Caco-2 (cell line): ENCODE measurements around the gene PEDS1. TPM values are rescaled to one million over a fixed set of nuclear protein-coding genes. Genes with fewer than 3 reads are reported as not detected.

Source experiments
- BruUV-seq: library from RNA; stranded (reverse); fragments of 400-500 nt; replicated peaks from 2 replicates; lab custom pipeline; 2021; lab: Mats Ljungman, UMichigan
- CTCF ChIA-PET: fragments of 300-600 bp; sonication (Branson Sonifier 250); formaldehyde crosslinking; loops from one replicate; lab custom pipeline; 2022; ENCODE audit warnings: antibody characterized with exemption; lab: Charles Lee
- POLR2A ChIA-PET: fragments of 300-600 bp; sonication (Branson Sonifier 250); formaldehyde crosslinking; loops from one replicate; lab custom pipeline; 2022; ENCODE audit warnings: antibody characterized with exemption; lab: Charles Lee
- DNase-seq, 2 experiments: peaks; one replicate each; pipeline versions ENCODE4 v3.0.0 to v3.0.0-alpha.2; 2020 to 2022
- H3K27me3 ChIP-seq: replicated peaks from 2 replicates; pipeline ENCODE4 v1.6.0; 2011; ENCODE audit warnings: low read length; ENCODE audit not compliant: control insufficient read depth, insufficient read depth
- H3K36me3 ChIP-seq: 2 replicates; pipeline ENCODE4 v1.5.1; 2011; ENCODE audit warnings: low read length; ENCODE audit not compliant: control insufficient read depth, insufficient read depth
- H3K4me1 ChIP-seq: fragments of 250-450 bp; sonication (Bioruptor Pico); 2 replicates; pipeline ENCODE4 v1.5.1; 2020; ENCODE audit warnings: mild to moderate bottlenecking
- H3K4me3 ChIP-seq: 2 replicates; pipeline ENCODE4 v1.5.1; 2011; ENCODE audit warnings: low read depth, mild to moderate bottlenecking, control low read depth, low read length
- H3K9me3 ChIP-seq: fragments of 250-450 bp; sonication (Bioruptor Pico); 2 replicates; pipeline ENCODE4 v1.5.1; 2020; ENCODE audit warnings: mild to moderate bottlenecking, moderate library complexity
- H3K27ac Mint-ChIP-seq: one replicate; pipeline ENCODE4 v1.8.0; 2022; ENCODE audit warnings: mixed read lengths; ENCODE audit not compliant: unreplicated experiment
- H3K27me3 Mint-ChIP-seq: one replicate; pipeline ENCODE4 v1.8.0; 2022; ENCODE audit warnings: mixed read lengths; ENCODE audit not compliant: insufficient read depth, unreplicated experiment
- H3K36me3 Mint-ChIP-seq: one replicate; pipeline ENCODE4 v1.8.0; 2022; ENCODE audit warnings: mild to moderate bottlenecking, mixed read lengths; ENCODE audit not compliant: insufficient read depth, unreplicated experiment
- H3K4me1 Mint-ChIP-seq: one replicate; pipeline ENCODE4 v1.8.0; 2022; ENCODE audit warnings: low read depth, mixed read lengths; ENCODE audit not compliant: unreplicated experiment
- H3K4me3 Mint-ChIP-seq: one replicate; pipeline ENCODE4 v1.8.0; 2022; ENCODE audit warnings: mild to moderate bottlenecking, moderate library complexity, mixed read lengths; ENCODE audit not compliant: unreplicated experiment
- H3K9me3 Mint-ChIP-seq: one replicate; pipeline ENCODE4 v1.8.0; 2022; ENCODE audit warnings: mixed read lengths; ENCODE audit not compliant: unreplicated experiment
- intact Hi-C: fragments of 100-400 bp; cut with micrococcal nuclease; formaldehyde crosslinking; loops from one replicate; pipeline ENCODE4 v1.10.0; 2022; ENCODE audit not compliant: unreplicated experiment
- total RNA-seq: library from RNA; stranded (reverse); gene quantifications from 2 replicates; pipeline ENCODE4 v1.2.3, GENCODE V29; 2022
- TF ChIP-seq, protein P1 (sequence below), 2 experiments: fragments of 200-600 bp in 1 of 2; IDR thresholded peaks; 1 replicate in 1 of 2; 2 replicates in 1 of 2; pipeline versions ENCODE4 v1.5.1 to v1.8.0; 2011 to 2022; ENCODE audit warnings: antibody characterized with exemption in 1 of 2, control low read depth in 1 of 2, inconsistent platforms in 1 of 2, low read depth in 1 of 2, low read length in 1 of 2, mild to moderate bottlenecking in 1 of 2, moderate library complexity in 1 of 2; ENCODE audit not compliant: insufficient read depth in 1 of 2, severe bottlenecking in 1 of 2, unreplicated experiment in 1 of 2

The PEDS1 gene
- total RNA-seq, 1 experiment from 2014 or later = 78.3 TPM

DNA sequence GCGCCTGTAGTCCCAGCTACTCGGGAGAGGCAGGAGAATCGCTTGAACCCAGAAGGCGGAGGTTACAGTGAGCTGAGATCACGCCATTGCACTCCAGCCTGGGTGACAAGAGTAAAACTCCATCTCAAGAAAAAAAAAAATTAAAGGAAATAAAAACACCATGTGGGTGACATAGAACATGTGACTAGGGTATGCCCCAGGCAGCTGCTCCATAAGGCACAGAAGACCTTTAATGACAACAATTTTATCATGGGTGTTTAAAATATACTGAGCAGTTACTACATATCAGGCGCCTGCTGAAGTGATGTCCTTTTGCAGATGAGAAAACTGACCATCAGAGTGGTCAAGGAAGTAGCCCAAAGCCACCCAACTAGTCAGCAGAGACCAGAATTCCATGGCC is 8.0 kb downstream of the PEDS1 start:
- ChIA-PET POLR2A (interaction anchor here (2.1 kb wide), 1 partner anchor 9 kb away, joined by 19 read pairs; the partner anchor contains the start of gene PEDS1), CTCF (interaction anchor here (1.9 kb wide), 1 partner anchor 25 kb away, joined by 10 read pairs; no protein-coding TSS in a partner anchor)
- H3K4me3 Mint-ChIP-seq = no peak overlapping the region
- H3K36me3 Mint-ChIP-seq = peaks cover 86% of the 10 kb centered on the region
- Histone ChIP-seq H3K9me3 (no peaks in the 10 kb centered on the region), H3K4me3 (no peak overlapping the region), H3K27me3 (no peaks in the 10 kb centered on the region), H3K36me3 (peaks cover 26% of the 10 kb centered on the region), H3K4me1 (peaks cover 16% of the 10 kb centered on the region)
- BruUV-seq = no TSS peak
- H3K4me1 Mint-ChIP-seq = peaks cover 43% of the 10 kb centered on the region
- H3K9me3 Mint-ChIP-seq = no peaks in the 10 kb centered on the region
- intact Hi-C loops = no loop called here
- H3K27ac Mint-ChIP-seq = peak overlapping the region; percentile 7
- no peaks in the 10 kb centered on the region for H3K27me3 Mint-ChIP-seq
- no peak for DNase-seq
- TF ChIP-seq, protein P1, sequence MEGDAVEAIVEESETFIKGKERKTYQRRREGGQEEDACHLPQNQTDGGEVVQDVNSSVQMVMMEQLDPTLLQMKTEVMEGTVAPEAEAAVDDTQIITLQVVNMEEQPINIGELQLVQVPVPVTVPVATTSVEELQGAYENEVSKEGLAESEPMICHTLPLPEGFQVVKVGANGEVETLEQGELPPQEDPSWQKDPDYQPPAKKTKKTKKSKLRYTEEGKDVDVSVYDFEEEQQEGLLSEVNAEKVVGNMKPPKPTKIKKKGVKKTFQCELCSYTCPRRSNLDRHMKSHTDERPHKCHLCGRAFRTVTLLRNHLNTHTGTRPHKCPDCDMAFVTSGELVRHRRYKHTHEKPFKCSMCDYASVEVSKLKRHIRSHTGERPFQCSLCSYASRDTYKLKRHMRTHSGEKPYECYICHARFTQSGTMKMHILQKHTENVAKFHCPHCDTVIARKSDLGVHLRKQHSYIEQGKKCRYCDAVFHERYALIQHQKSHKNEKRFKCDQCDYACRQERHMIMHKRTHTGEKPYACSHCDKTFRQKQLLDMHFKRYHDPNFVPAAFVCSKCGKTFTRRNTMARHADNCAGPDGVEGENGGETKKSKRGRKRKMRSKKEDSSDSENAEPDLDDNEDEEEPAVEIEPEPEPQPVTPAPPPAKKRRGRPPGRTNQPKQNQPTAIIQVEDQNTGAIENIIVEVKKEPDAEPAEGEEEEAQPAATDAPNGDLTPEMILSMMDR (IDR thresholded peaks at IDR 0.05; ENCODE audit: insufficient read depth in 1 of 2, low read depth in 1 of 2, low read length in 1 of 2, severe bottlenecking in 1 of 2, unreplicated experiment in 1 of 2) = no peak

DNA sequence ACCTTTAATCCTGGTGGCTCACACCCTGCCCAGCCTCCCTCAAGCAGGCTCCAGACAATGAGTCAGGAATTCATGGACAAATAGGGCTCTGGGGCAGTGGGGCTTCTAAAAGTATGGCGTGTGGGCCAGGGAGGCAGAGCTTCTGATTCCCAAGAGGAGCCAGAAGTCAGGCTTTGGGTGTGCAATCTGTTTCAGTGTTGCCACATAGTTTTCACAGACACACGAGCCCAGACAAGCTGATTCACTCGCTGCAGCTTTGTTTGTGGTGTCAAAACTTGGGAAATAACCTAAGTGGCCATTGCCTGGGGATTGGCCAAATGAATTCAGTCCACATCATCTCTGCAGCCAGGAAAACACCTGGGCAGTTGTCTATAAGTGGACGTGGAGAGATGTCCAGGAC is 9.2 kb downstream of the PEDS1 start:
- Histone ChIP-seq H3K4me3 (no peak overlapping the region), H3K27me3 (no peaks in the 10 kb centered on the region), H3K4me1 (peaks cover 11% of the 10 kb centered on the region), H3K9me3 (no peaks in the 10 kb centered on the region), H3K36me3 (peaks cover 25% of the 10 kb centered on the region)
- Mint-ChIP-seq H3K4me1 (peaks cover 43% of the 10 kb centered on the region), H3K27ac (no peak overlapping the region), H3K36me3 (peaks cover 86% of the 10 kb centered on the region), H3K9me3 (no peaks in the 10 kb centered on the region), H3K4me3 (no peak overlapping the region), H3K27me3 (no peaks in the 10 kb centered on the region)
- DNase-seq = peak in 1 of 2 experiments; percentile 58
- BruUV-seq = no TSS peak
- intact Hi-C loops = no loop called here
- TF ChIP-seq, protein P1 (IDR thresholded peaks at IDR 0.05; ENCODE audit: insufficient read depth in 1 of 2, low read depth in 1 of 2, low read length in 1 of 2, severe bottlenecking in 1 of 2, unreplicated experiment in 1 of 2) = no peak
- CTCF ChIA-PET = interaction anchor here (0.7 to 1.9 kb wide), 7 partner anchors 8 to 601 kb away, joined by 3 to 10 read pairs (median 3); no protein-coding TSS in a partner anchor
- POLR2A ChIA-PET = interaction anchor here (1.0 to 2.1 kb wide), 4 partner anchors 8 to 28 kb away, joined by 3 to 19 read pairs (median 4); partner anchors contain the start of gene PEDS1

DNA sequence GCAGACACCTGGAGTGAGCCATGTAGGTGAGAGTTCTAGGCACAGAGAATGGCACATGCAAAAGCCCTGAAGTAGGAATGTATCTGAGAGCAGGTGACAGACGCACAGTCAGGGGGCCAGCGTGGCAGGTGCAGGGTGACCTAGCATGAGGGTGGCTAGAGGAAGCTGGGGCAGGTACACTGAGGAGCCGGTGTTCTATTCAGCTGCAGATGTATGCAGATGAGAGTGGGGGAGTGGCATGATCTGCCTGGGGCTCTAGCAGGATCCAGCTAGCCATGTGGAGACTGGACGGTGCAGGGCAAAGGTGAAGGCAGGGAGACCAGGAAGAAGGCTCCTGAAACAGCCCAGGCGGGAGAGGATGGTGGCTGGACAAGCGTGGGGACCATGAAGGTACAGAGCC is 10.7 kb downstream of the PEDS1 start:
- H3K36me3 ChIP-seq = peaks cover 20% of the 10 kb centered on the region
- intact Hi-C loops = no loop called here
- TF ChIP-seq, protein P1 (IDR thresholded peaks at IDR 0.05; ENCODE audit: insufficient read depth in 1 of 2, low read depth in 1 of 2, low read length in 1 of 2, severe bottlenecking in 1 of 2, unreplicated experiment in 1 of 2) = no peak
- ChIA-PET POLR2A (interaction anchor here (0.6 to 1.5 kb wide), 3 partner anchors 11 to 27 kb away, joined by 3 read pairs; partner anchors contain the start of gene PEDS1), CTCF (no interaction called here)
- no peaks in the 10 kb centered on the region for H3K9me3 ChIP-seq
- BruUV-seq = no TSS peak
- H3K36me3 Mint-ChIP-seq = peaks cover 85% of the 10 kb centered on the region
- no peak overlapping the region for H3K4me3 Mint-ChIP-seq
- DNase-seq = peak in 1 of 2 experiments; percentile 33
- peaks cover 38% of the 10 kb centered on the region for H3K4me1 Mint-ChIP-seq
- peak overlapping the region; percentile 17 for H3K27ac Mint-ChIP-seq
- H3K27me3 Mint-ChIP-seq = no peaks in the 10 kb centered on the region
- no peak overlapping the region for H3K4me3 ChIP-seq
- no peaks in the 10 kb centered on the region for H3K27me3 ChIP-seq
- H3K9me3 Mint-ChIP-seq = no peaks in the 10 kb centered on the region
- H3K4me1 ChIP-seq = peaks cover 24% of the 10 kb centered on the region
